Fibroblast of lung (primary cell): Measurements from ENCODE around the gene ESR2.
"Not testable (repeated sequence)": the region's sequence is repeated elsewhere in the genome, so short reads cannot be mapped to it uniquely, and the experiment has no call there.

Experiments
- CTCF ChIP-seq, 2 donors: IDR thresholded peaks in 1 of 2; conservative IDR thresholded peaks in 1 of 2; 1 replicate in 1 of 2; 2 replicates in 1 of 2; pipeline ENCODE4 v1.5.1; 2011 to 2012; ENCODE audit warnings: low read length in 2 of 2, control low read depth in 1 of 2, inconsistent platforms in 1 of 2, low read depth in 1 of 2, mild to moderate bottlenecking in 1 of 2
- EZH2 ChIP-seq: IDR thresholded peaks from 2 replicates; pipeline ENCODE4 v1.5.1; 2012; ENCODE audit warnings: low read length, control low read depth, mild to moderate bottlenecking; ENCODE audit errors: missing control alignments

DNA sequence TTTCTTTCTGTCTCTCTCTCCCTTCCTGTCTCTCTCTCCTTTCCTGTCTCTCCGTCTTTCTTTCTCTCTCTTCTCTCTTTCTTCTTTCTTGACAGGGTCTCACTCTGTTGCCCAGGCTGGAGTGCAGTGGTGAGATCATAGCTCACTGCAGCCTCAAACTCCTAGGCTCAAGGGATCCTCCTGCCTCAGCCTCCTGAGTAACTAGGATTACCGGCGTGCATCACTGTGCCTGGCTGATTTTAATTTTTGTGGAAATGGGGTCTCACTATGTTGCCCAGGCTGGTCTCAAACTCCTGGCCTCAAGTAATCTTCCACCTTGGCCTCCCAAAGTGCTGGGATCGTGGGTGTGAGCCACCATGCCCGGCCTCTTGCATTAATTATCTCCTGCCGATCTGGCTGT lies 83.3 kb downstream of the ESR2 start:
- TF ChIP-seq CTCF (conservative IDR thresholded peaks at IDR 0.05 in 1 of 2, IDR thresholded peaks at IDR 0.05 in 1 of 2; ENCODE audit: low read depth in 1 of 2, low read length in 2 of 2); EZH2: not testable (repeated sequence)
